K562 (cell line): ENCODE measurements around the gene PLP2. TPM values are rescaled to one million over a fixed set of nuclear protein-coding genes. Genes with fewer than 3 reads are reported as not detected.

Experiments
- ARID2 ChIP-seq: fragments of 450-650 bp; IDR thresholded peaks from 2 replicates; pipeline ENCODE4 v1.6.1; 2017; ENCODE audit warnings: antibody characterized with exemption, mild to moderate bottlenecking
- CHD2 ChIP-seq: IDR thresholded peaks from 2 replicates; pipeline ENCODE4 v1.6.1; 2011; ENCODE audit warnings: low read depth, low read length
- ETV1 ChIP-seq: fragments of 450-650 bp; conservative IDR thresholded peaks from 2 replicates; pipeline ENCODE4 v1.6.1; 2016; ENCODE audit warnings: missing genetic modification characterization, control low read depth, low read depth, missing compliant biosample characterization
- GTF2A2 ChIP-seq: IDR thresholded peaks from 2 replicates; pipeline ENCODE4 v1.6.1; 2016; ENCODE audit warnings: mild to moderate bottlenecking, missing genetic modification characterization, missing compliant biosample characterization
- MYBL2 ChIP-seq, 2 experiments: fragments of 450-650 bp in 1 of 2; sonication (generic) in 1 of 2; formaldehyde crosslinking in 1 of 2; IDR thresholded peaks; 2 replicates each; pipeline versions ENCODE4 v1.6.1 to v1.8.1; 2017 to 2022; ENCODE audit warnings: borderline replicate concordance in 1 of 2, inconsistent platforms in 1 of 2, low read depth in 1 of 2, mild to moderate bottlenecking in 1 of 2, missing genetic modification reagents in 1 of 2, moderate library complexity in 1 of 2
- POLR2B ChIP-seq: fragments of 450-650 bp; IDR thresholded peaks from 2 replicates; pipeline ENCODE4 v1.6.1; 2018; ENCODE audit warnings: low read depth; ENCODE audit not compliant: partially characterized antibody
- PTRF ChIP-seq: fragments of 450-650 bp; IDR thresholded peaks from 2 replicates; pipeline ENCODE4 v1.6.1; 2016; ENCODE audit warnings: mild to moderate bottlenecking, missing genetic modification characterization, missing compliant biosample characterization
- RBFOX2 ChIP-seq: fragments of 200-400 bp; formaldehyde crosslinking; IDR thresholded peaks from 2 replicates; pipeline ENCODE4 v1.6.1; 2017; ENCODE audit warnings: low read depth, mild to moderate bottlenecking, low read length, moderate library complexity
- SMARCA4 ChIP-seq: fragments of 450-650 bp; IDR thresholded peaks from 2 replicates; pipeline ENCODE4 v1.6.1; 2016
- SMC3 ChIP-seq: conservative IDR thresholded peaks from 2 replicates; pipeline ENCODE4 v1.6.1; 2011; ENCODE audit warnings: low read depth, low read length, improper control_type of control experiment; ENCODE audit not compliant: insufficient read depth
- SPI1 ChIP-seq: IDR thresholded peaks from 2 replicates; pipeline ENCODE4 v1.6.1; 2011; ENCODE audit warnings: low read depth, low read length, control low read depth, borderline replicate concordance
- YY1 ChIP-seq, 3 experiments: IDR thresholded peaks; 2 replicates each; pipeline ENCODE4 v1.6.1; 2011; ENCODE audit warnings: low read length in 2 of 3, mild to moderate bottlenecking in 2 of 3, moderate library complexity in 2 of 3, borderline replicate concordance in 1 of 3, control low read depth in 1 of 3, low read depth in 1 of 3; ENCODE audit not compliant: insufficient read depth in 3 of 3, insufficient replicate concordance in 2 of 3, control insufficient read depth in 1 of 3, insufficient read length in 1 of 3; ENCODE audit errors: extremely low read depth in 1 of 3
- ZNF146 ChIP-seq: IDR thresholded peaks from one replicate; pipeline ENCODE4 v1.6.1; 2018; ENCODE audit warnings: missing compliant biosample characterization; ENCODE audit not compliant: unreplicated experiment
- ZNF175 ChIP-seq: fragments of 200-800 bp; sonication (Bioruptor generic); IDR thresholded peaks from 2 replicates; pipeline ENCODE4 v1.6.1; 2016; ENCODE audit warnings: low read depth, mild to moderate bottlenecking, missing genetic modification characterization, missing compliant biosample characterization
- ZNF274 ChIP-seq: IDR thresholded peaks from 2 replicates; pipeline ENCODE4 v1.6.1; 2011; ENCODE audit warnings: low read depth, mild to moderate bottlenecking, low read length, moderate library complexity, borderline replicate concordance
- ZNF507 ChIP-seq: conservative IDR thresholded peaks from 2 replicates; pipeline ENCODE4 v1.6.1; 2017; ENCODE audit warnings: missing genetic modification characterization, missing compliant biosample characterization
- ZNF76 ChIP-seq: fragments of 250-450 bp; sonication (Bioruptor Pico); IDR thresholded peaks from 2 replicates; pipeline ENCODE4 v1.4.0; 2020; ENCODE audit warnings: mild to moderate bottlenecking, moderate library complexity, borderline replicate concordance
- polyA plus RNA-seq, 8 experiments: library from polyadenylated mRNA; depleted of rRNA in 4 of 8; stranded (reverse) in 5 of 8; unstranded in 3 of 8; fragments of >200 nt; fragmentation: Nextera tagmentation in 2 of 8; fragmentation: Illumina TruSeq in 1 of 8; extraction: Ambion mirVana in 2 of 8; extraction: Trizol in 1 of 8; gene quantifications; 2 replicates each; pipeline versions ENCODE4 v1.2.1 to v1.2.3, GENCODE V29; 2011 to 2014; ENCODE audit warnings: inconsistent platforms in 1 of 8, missing spikeins in 1 of 8
- total RNA-seq, 7 experiments: library from RNA; depleted of rRNA in 6 of 7; stranded (reverse); fragments of >200 nt in 6 of 7; fragmentation: Illumina TruSeq in 2 of 7; extraction: Trizol in 2 of 7; gene quantifications; 2 replicates each; pipeline versions ENCODE4 v1.2.1 to v1.2.3, GENCODE V29; 2011 to 2021; ENCODE audit warnings: low replicate concordance in 1 of 7
- TF ChIP-seq, protein P1 (sequence below): fragments of 450-650 bp; IDR thresholded peaks from 2 replicates; pipeline ENCODE4 v1.7.1; 2018; ENCODE audit warnings: mild to moderate bottlenecking, low read depth; ENCODE audit not compliant: partially characterized antibody
- TF ChIP-seq, protein P2 (sequence below): fragments of 450-650 bp; IDR thresholded peaks from 2 replicates; pipeline ENCODE4 v1.6.1; 2018; ENCODE audit not compliant: partially characterized antibody
- TF ChIP-seq, protein P3 (sequence below): sonication (generic); formaldehyde crosslinking; IDR thresholded peaks from 2 replicates; pipeline ENCODE4 v1.5.0; 2020; ENCODE audit warnings: missing genetic modification reagents

The PLP2 gene
- total and polyA plus RNA-seq, 9 of the 15 experiments (the other 6 are each of a cell fraction or from before 2014, with no cell fraction given) = 34.7 to 236 (median 112) TPM

DNA sequence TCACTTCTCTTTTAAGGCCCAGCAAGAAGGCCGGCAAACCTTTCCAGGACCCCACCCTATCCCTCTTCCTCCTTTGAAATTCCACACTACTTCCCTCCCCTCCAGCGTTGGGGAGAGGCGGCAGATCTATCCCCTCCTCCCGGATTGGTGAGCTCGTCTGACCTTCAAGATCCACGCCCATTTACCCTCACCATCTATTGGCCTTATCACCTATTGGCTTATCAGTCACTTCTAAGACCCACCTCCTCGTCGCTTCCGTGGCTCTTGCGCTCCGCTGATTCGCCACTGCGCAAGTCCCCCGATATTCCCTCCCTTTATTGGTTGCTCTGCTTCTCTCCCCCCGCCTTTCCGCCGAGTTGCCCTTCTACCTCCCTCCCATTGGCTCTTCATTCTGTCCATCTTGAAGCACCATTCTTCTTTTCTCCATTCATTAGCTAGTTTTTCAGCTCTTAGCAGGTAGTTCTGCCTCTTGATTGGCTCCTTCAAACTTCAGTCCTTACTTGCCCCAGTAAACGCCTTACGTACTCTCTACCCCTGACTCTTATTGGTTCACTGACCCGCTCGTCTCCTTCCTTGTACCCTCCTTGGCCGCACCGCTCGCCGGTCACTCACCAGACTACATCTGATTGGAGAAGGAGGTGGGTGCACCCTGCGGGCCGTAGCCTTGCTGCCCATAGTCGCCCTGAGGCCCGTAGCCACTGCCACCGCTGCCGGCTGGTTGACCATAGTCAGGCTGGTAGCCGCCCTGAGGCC lies 19.3 kb downstream of the PLP2 start (continued):
- TF ChIP-seq ZNF274 (no peak), CHD2 (peak; percentile 88), RBFOX2 (peak; percentile 92; the same call in 1 of the 2 replicates), ZNF507 (tag) (no peak), ZNF76 (no peak), ARID2 (no peak), SMARCA4 (no peak; the same call in 1 of the 2 replicates), GTF2A2 (no peak), ZNF146 (no peak), POLR2B (peak; percentile 80), SMC3 (no peak), SPI1 (peak; percentile 74), ETV1 (tag) (no peak), YY1 (IDR thresholded peaks at IDR 0.05; ENCODE audit: borderline replicate concordance in 1 of 3, control insufficient read depth in 1 of 3, extremely low read depth in 1 of 3, insufficient read depth in 3 of 3, insufficient read length in 1 of 3, insufficient replicate concordance in 2 of 3, low read depth in 1 of 3, low read length in 2 of 3) (no peak), PTRF (no peak), ZNF175 (CRISPR knock-in tag) (no peak), MYBL2 (IDR thresholded peaks at IDR 0.05; ENCODE audit: low read depth) (peak; percentile 77), MYBL2 (CRISPR knock-in tag; IDR thresholded peaks at IDR 0.05; ENCODE audit: borderline replicate concordance) (no peak)
- TF ChIP-seq, protein P1, sequence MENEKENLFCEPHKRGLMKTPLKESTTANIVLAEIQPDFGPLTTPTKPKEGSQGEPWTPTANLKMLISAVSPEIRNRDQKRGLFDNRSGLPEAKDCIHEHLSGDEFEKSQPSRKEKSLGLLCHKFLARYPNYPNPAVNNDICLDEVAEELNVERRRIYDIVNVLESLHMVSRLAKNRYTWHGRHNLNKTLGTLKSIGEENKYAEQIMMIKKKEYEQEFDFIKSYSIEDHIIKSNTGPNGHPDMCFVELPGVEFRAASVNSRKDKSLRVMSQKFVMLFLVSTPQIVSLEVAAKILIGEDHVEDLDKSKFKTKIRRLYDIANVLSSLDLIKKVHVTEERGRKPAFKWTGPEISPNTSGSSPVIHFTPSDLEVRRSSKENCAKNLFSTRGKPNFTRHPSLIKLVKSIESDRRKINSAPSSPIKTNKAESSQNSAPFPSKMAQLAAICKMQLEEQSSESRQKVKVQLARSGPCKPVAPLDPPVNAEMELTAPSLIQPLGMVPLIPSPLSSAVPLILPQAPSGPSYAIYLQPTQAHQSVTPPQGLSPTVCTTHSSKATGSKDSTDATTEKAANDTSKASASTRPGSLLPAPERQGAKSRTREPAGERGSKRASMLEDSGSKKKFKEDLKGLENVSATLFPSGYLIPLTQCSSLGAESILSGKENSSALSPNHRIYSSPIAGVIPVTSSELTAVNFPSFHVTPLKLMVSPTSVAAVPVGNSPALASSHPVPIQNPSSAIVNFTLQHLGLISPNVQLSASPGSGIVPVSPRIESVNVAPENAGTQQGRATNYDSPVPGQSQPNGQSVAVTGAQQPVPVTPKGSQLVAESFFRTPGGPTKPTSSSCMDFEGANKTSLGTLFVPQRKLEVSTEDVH = no peak
- TF ChIP-seq, protein P2, sequence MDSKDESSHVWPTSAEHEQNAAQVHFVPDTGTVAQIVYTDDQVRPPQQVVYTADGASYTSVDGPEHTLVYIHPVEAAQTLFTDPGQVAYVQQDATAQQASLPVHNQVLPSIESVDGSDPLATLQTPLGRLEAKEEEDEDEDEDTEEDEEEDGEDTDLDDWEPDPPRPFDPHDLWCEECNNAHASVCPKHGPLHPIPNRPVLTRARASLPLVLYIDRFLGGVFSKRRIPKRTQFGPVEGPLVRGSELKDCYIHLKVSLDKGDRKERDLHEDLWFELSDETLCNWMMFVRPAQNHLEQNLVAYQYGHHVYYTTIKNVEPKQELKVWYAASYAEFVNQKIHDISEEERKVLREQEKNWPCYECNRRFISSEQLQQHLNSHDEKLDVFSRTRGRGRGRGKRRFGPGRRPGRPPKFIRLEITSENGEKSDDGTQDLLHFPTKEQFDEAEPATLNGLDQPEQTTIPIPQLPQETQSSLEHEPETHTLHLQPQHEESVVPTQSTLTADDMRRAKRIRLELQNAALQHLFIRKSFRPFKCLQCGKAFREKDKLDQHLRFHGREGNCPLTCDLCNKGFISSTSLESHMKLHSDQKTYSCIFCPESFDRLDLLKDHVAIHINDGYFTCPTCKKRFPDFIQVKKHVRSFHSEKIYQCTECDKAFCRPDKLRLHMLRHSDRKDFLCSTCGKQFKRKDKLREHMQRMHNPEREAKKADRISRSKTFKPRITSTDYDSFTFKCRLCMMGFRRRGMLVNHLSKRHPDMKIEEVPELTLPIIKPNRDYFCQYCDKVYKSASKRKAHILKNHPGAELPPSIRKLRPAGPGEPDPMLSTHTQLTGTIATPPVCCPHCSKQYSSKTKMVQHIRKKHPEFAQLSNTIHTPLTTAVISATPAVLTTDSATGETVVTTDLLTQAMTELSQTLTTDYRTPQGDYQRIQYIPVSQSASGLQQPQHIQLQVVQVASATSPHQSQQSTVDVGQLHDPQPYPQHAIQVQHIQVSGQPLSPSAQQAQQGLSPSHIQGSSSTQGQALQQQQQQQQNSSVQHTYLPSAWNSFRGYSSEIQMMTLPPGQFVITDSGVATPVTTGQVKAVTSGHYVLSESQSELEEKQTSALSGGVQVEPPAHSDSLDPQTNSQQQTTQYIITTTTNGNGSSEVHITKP = peak; percentile 83
- TF ChIP-seq, protein P3, sequence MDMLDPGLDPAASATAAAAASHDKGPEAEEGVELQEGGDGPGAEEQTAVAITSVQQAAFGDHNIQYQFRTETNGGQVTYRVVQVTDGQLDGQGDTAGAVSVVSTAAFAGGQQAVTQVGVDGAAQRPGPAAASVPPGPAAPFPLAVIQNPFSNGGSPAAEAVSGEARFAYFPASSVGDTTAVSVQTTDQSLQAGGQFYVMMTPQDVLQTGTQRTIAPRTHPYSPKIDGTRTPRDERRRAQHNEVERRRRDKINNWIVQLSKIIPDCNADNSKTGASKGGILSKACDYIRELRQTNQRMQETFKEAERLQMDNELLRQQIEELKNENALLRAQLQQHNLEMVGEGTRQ = no peak
